CD4-positive, alpha-beta T cell (primary cell): ENCODE results near the gene CD9. TPM values are rescaled to one million over a fixed set of nuclear protein-coding genes. Genes with fewer than 3 reads are reported as not detected.
"Not testable (repeated sequence)": the region's sequence is repeated elsewhere in the genome, so short reads cannot be mapped to it uniquely, and the experiment has no call there.

ENCODE experiments used
- ATAC-seq: fragments of 200-7000 bp; cut with Tn5 transposase; one replicate; pipeline ENCODE4 v1.10.0; 2022; ENCODE audit warnings: mild to moderate bottlenecking; ENCODE audit not compliant: poor library complexity
- CTCF ChIA-PET: fragments of 350-600 bp; sonication (Branson Sonifier 250); formaldehyde crosslinking; loops from one replicate; lab custom pipeline; 2021; ENCODE audit warnings: antibody characterized with exemption, inconsistent platforms; lab: Charles Lee
- POLR2A ChIA-PET: fragments of 350-600 bp; sonication (Branson Sonifier 250); formaldehyde crosslinking; loops from one replicate; lab custom pipeline; 2021; ENCODE audit warnings: antibody characterized with exemption, inconsistent platforms; lab: Charles Lee
- DNase-seq, 14 experiments: peaks; one replicate each; pipeline ENCODE4 v3.0.0-alpha.2; 2013 to 2020; ENCODE audit warnings: mixed read lengths in 2 of 14
- H3K27ac ChIP-seq, 2 donors: one replicate each; pipeline versions ENCODE4 v1.5.1 to v1.7.0; 2013; ENCODE audit warnings: low read length in 2 of 2, low read depth in 1 of 2, mild to moderate bottlenecking in 1 of 2
- H3K27me3 ChIP-seq, 2 experiments: 1 replicate in 1 of 2; 2 replicates in 1 of 2; pipeline versions ENCODE4 v1.6.1 to v1.7.0; 2013; ENCODE audit warnings: low read length in 2 of 2, control low read depth in 1 of 2, mild to moderate bottlenecking in 1 of 2, moderate library complexity in 1 of 2; ENCODE audit not compliant: insufficient read depth in 2 of 2, control insufficient read depth in 1 of 2
- H3K36me3 ChIP-seq: one replicate; pipeline ENCODE4 v1.6.1; 2013; ENCODE audit warnings: low read length, control low read depth; ENCODE audit not compliant: insufficient read depth
- H3K4me1 ChIP-seq: one replicate; pipeline ENCODE4 v1.6.1; 2013; ENCODE audit warnings: low read length, control low read depth; ENCODE audit not compliant: insufficient read depth
- H3K4me3 ChIP-seq: one replicate; pipeline ENCODE4 v1.5.1; 2013; ENCODE audit warnings: mild to moderate bottlenecking, low read length, moderate library complexity
- H3K9me3 ChIP-seq, 2 experiments: 1 replicate in 1 of 2; 2 replicates in 1 of 2; pipeline versions ENCODE4 v1.6.1 to v1.7.0; 2013; ENCODE audit warnings: low read length in 2 of 2, mild to moderate bottlenecking in 2 of 2, control low read depth in 1 of 2, moderate library complexity in 1 of 2; ENCODE audit not compliant: control insufficient read depth in 1 of 2, insufficient read depth in 1 of 2
- H3K27ac Mint-ChIP-seq: one replicate; pipeline ENCODE4 v1.8.0; 2020; ENCODE audit warnings: mixed read lengths
- H3K27me3 Mint-ChIP-seq: one replicate; pipeline ENCODE4 v1.8.0; 2021; ENCODE audit warnings: mixed read lengths
- H3K36me3 Mint-ChIP-seq: one replicate; pipeline ENCODE4 v1.8.0; 2021; ENCODE audit warnings: low read depth, mixed read lengths
- H3K4me1 Mint-ChIP-seq: one replicate; pipeline ENCODE4 v1.8.0; 2021; ENCODE audit warnings: low read depth, mixed read lengths
- H3K4me3 Mint-ChIP-seq: one replicate; pipeline ENCODE4 v1.8.0; 2020; ENCODE audit warnings: mild to moderate bottlenecking, mixed read lengths
- H3K9me3 Mint-ChIP-seq: one replicate; pipeline ENCODE4 v1.8.0; 2020; ENCODE audit warnings: mixed read lengths
- intact Hi-C, 2 experiments: fragments of 100-400 bp; cut with DNase I in 1 of 2; cut with micrococcal nuclease in 1 of 2; formaldehyde crosslinking; loops; one replicate each; pipeline versions ENCODE4 v1.15.1 to v1.9.0; 2023 to 2025; cut with DNase I, micrococcal nuclease
- total RNA-seq, 174 experiments: library from RNA in 2 of 174; stranded (reverse) in 2 of 174; gene quantifications; one replicate each; pipeline ENCODE4 v1.2.3 and lab custom pipeline; 2021 to 2026
- TF ChIP-seq, protein P1 (sequence below): fragments of 200-600 bp; IDR thresholded peaks from one replicate; pipeline ENCODE4 v1.8.0; 2022; ENCODE audit warnings: antibody characterized with exemption, mild to moderate bottlenecking

CD9 gene
- total RNA-seq, 2 experiments from 2014 or later: 0.36 to 0.66 TPM

DNA sequence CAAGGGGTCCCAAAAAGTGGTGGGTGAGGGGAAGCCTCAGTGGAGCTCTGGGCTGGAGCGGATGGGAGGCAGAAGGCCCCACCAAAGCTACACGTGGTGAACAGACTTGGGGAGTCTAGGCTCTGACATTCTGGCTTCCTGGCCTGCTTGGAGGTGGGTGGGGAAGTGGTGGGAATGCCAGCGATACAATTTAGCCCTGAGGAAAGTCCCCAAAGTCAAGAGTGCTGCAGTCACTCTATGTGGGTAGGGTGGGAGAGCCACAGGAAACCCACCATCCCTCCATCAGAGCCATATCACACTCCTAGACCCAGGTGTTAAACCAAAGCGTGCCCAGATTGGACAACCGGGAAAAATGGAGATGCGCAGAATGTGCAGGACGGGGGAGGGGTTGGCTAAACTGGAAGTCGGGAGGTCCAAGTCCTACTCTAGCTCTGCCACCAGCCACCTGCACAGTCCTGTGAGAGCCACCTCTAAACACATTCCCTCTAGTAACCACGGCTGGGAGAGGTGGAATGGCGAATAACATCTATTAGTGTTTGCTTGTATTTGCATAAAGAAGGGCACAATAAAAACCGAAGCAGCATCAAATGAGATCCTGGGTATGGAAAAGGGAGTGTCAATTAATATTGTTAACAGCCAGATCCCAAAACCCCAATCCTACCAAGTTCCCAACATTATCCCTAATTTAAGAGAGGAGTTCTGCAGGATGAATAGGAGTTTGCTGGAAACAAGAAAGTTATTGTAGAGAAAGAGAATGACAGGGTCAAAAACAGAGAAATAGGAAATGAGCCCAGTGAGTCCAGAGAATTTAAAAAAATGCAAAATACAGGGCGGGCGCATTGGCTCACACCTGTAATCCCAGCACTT, 14.0 kb upstream of the CD9 start:
- Mint-ChIP-seq H3K4me3 (no peak overlapping the region), H3K36me3 (no peaks in the 10 kb centered on the region), H3K27ac (no peak overlapping the region), H3K4me1 (peaks cover 8% of the 10 kb centered on the region), H3K27me3 (peaks cover 20% of the 10 kb centered on the region), H3K9me3 (no peaks in the 10 kb centered on the region)
- POLR2A ChIA-PET: no interaction called here
- ATAC-seq (no peak), DNase-seq (no peak)
- CTCF ChIA-PET: no interaction called here
- H3K9me3 ChIP-seq: no peaks in the 10 kb centered on the region
- peaks cover 2 to 4% of the 10 kb centered on the region in 2 experiments for H3K27me3 ChIP-seq
- intact Hi-C loops: no loop called here
- no peak overlapping the region for H3K27ac ChIP-seq
- no peaks in the 10 kb centered on the region for H3K4me1 ChIP-seq
- TF ChIP-seq, protein P1, sequence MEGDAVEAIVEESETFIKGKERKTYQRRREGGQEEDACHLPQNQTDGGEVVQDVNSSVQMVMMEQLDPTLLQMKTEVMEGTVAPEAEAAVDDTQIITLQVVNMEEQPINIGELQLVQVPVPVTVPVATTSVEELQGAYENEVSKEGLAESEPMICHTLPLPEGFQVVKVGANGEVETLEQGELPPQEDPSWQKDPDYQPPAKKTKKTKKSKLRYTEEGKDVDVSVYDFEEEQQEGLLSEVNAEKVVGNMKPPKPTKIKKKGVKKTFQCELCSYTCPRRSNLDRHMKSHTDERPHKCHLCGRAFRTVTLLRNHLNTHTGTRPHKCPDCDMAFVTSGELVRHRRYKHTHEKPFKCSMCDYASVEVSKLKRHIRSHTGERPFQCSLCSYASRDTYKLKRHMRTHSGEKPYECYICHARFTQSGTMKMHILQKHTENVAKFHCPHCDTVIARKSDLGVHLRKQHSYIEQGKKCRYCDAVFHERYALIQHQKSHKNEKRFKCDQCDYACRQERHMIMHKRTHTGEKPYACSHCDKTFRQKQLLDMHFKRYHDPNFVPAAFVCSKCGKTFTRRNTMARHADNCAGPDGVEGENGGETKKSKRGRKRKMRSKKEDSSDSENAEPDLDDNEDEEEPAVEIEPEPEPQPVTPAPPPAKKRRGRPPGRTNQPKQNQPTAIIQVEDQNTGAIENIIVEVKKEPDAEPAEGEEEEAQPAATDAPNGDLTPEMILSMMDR: no peak
- no peak overlapping the region for H3K4me3 ChIP-seq
- H3K36me3 ChIP-seq: no peaks in the 10 kb centered on the region

DNA sequence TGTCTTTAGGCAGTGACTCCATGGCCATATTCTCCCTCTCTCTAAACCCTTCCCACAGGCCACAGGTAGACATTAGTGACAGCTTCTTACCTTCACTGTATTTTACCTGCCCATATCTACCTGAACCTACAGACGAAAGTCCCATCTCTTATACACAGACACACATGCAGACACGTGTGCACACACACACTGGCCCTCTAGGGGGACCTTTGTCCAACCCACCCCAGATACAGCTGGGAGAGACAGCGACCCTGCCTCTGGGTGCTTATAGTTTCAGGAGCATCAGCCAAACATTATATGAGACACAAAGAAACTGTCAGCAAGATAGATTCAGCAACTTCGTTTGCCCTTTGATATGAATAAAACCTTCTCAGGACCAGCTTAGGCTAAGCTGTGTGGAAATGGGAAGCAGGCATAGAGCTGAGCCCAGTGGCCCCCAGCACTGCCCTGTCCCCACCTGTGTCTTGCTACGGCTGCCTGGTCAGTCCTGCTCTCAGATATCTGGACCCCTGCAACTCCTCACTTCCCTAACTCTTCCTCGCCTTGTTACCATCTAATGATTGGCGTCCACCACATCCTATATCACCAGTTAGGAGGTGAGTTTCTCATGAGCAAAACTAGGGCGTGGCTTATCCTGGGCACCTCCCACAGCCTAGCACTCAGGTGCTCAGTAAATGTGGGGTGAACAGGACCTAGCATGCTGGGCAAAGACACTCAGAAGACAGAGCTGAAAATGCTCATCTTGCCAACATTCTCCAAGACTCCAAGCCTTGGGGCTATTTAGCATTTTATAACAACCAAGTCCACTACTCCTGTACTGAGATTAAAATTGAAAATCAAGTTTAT, 12.0 kb upstream of the CD9 start:
- Mint-ChIP-seq H3K27me3 (peaks cover 28% of the 10 kb centered on the region), H3K9me3 (no peaks in the 10 kb centered on the region), H3K4me1 (peaks cover 8% of the 10 kb centered on the region), H3K36me3 (no peaks in the 10 kb centered on the region), H3K4me3 (no peak overlapping the region), H3K27ac (no peak overlapping the region)
- no peak overlapping the region for H3K4me3 ChIP-seq
- H3K27ac ChIP-seq: no peak overlapping the region
- ATAC-seq (no peak), DNase-seq (no peak)
- H3K4me1 ChIP-seq: no peaks in the 10 kb centered on the region
- H3K9me3 ChIP-seq: no peaks in the 10 kb centered on the region
- TF ChIP-seq, protein P1: no peak
- ChIA-PET CTCF (no interaction called here), POLR2A (no interaction called here)
- H3K36me3 ChIP-seq: no peaks in the 10 kb centered on the region
- H3K27me3 ChIP-seq: peaks cover 2% of the 10 kb centered on the region in 2 experiments
- intact Hi-C loops: no loop called here

DNA sequence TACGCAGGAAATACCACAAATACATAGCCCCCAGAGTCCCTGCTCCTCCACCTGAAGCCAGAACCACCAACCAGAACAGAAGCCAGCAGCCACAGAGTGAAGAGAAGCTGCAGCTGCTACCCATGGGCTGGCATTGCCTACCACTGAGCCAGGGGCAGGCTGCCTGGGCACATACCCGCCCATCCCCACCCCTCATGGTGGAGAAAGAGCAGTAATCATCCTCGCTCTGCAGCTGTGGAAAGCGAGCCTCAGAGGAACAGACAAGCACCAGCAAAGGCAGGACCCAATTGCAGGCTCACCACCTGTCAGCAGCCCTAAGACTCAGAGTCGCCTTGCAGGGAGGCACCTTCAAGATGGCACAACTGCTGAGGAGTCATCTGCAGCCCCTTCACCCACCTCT, 11.2 kb upstream of the CD9 start:
- TF ChIP-seq, protein P1: no peak
- peaks cover 28% of the 10 kb centered on the region for H3K27me3 Mint-ChIP-seq
- POLR2A ChIA-PET: interaction anchor here (0.8 kb wide), 1 partner anchor 22 kb away, joined by 3 read pairs; no protein-coding TSS in a partner anchor
- CTCF ChIA-PET: interaction anchor here (1.8 kb wide), 1 partner anchor 90 kb away, joined by 5 read pairs; no protein-coding TSS in a partner anchor
- no peaks in the 10 kb centered on the region for H3K4me1 ChIP-seq
- no peaks in the 10 kb centered on the region for H3K9me3 ChIP-seq
- no peak for DNase-seq
- no peak overlapping the region for H3K4me3 Mint-ChIP-seq
- H3K27ac ChIP-seq: no peak overlapping the region
- H3K4me1 Mint-ChIP-seq: peaks cover 8% of the 10 kb centered on the region
- H3K4me3 ChIP-seq: no peak overlapping the region
- intact Hi-C loops: no loop called here
- no peak overlapping the region for H3K27ac Mint-ChIP-seq
- no peak for ATAC-seq
- no peaks in the 10 kb centered on the region for H3K36me3 Mint-ChIP-seq
- H3K27me3 ChIP-seq: peaks cover 0 to 2% of the 10 kb centered on the region in 2 experiments
- H3K9me3 Mint-ChIP-seq: no peaks in the 10 kb centered on the region
- no peaks in the 10 kb centered on the region for H3K36me3 ChIP-seq

DNA sequence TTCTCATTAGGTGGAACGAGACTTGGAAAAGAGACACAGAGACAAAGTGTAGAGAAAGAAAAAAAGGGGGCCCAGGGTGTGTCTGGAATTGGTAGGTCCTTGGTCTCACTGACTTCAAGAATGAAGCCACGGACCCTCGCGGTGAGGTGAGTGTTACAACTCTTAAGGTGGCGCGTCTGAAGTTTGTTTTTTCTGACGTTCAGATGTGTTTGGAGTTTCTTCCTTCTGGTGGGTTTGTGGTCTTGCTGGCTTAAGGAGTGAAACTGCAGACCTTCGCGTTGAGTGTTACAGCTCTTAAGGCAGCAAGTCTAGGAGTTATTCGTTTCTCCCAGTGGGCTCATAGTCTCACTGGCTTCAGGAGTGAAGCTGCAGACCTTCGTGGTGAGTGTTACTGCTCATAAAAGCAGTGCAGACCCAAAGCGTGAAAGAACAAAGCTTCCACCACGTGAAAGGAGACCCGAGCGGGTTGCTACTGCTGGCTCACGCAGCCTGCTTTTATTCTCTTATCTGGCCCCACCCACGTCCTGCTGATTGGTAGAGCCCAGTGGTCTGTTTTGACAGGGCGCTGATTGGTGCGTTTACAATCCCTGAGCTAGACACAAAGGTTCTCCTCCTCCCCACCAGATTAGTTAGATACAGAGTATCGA, 10.1 kb upstream of the CD9 start:
- H3K27me3 Mint-ChIP-seq: peaks cover 28% of the 10 kb centered on the region
- H3K4me3 Mint-ChIP-seq, H3K9me3 ChIP-seq, H3K4me3 ChIP-seq, intact Hi-C loops, DNase-seq, H3K9me3 Mint-ChIP-seq, H3K27me3 ChIP-seq, H3K27ac ChIP-seq, H3K4me1 Mint-ChIP-seq, H3K36me3 Mint-ChIP-seq, ATAC-seq, H3K36me3 ChIP-seq, H3K4me1 ChIP-seq, H3K27ac Mint-ChIP-seq: not testable (repeated sequence)
- ChIA-PET POLR2A (interaction anchor here (0.8 kb wide), 1 partner anchor 23 kb away, joined by 3 read pairs; no protein-coding TSS in a partner anchor), CTCF (interaction anchor here (1.8 kb wide), 1 partner anchor 89 kb away, joined by 5 read pairs; no protein-coding TSS in a partner anchor)
